Endodermal cell (in vitro differentiated cells): Measurements from ENCODE around the gene GAS7. TPM values are rescaled to one million over a fixed set of nuclear protein-coding genes. Genes with fewer than 3 reads are reported as not detected.

Experiments
- DNase-seq: peaks from one replicate; pipeline ENCODE4 v3.0.0-alpha.2; 2017
- H3K27ac ChIP-seq: 2 replicates; pipeline ENCODE4 v1.5.1; 2013; ENCODE audit warnings: mild to moderate bottlenecking, low read depth, low read length, moderate library complexity
- H3K27me3 ChIP-seq: 2 replicates; pipeline ENCODE4 v1.6.1; 2013; ENCODE audit warnings: mild to moderate bottlenecking, low read length, moderate library complexity; ENCODE audit not compliant: insufficient read depth, control insufficient read depth, poor library complexity, severe bottlenecking
- H3K36me3 ChIP-seq: 2 replicates; pipeline ENCODE4 v1.7.0; 2013; ENCODE audit warnings: mild to moderate bottlenecking, low read length, moderate library complexity; ENCODE audit not compliant: control insufficient read depth, insufficient read depth
- H3K4me1 ChIP-seq: one replicate; pipeline ENCODE4 v1.7.0; 2013; ENCODE audit warnings: low read length; ENCODE audit not compliant: control insufficient read depth, insufficient read depth
- H3K4me3 ChIP-seq: 2 replicates; pipeline ENCODE4 v1.5.1; 2013; ENCODE audit warnings: mild to moderate bottlenecking, low read length, moderate library complexity
- H3K9ac ChIP-seq: 2 replicates; pipeline ENCODE4 v1.6.1; 2013; ENCODE audit warnings: mild to moderate bottlenecking, low read length, moderate library complexity; ENCODE audit not compliant: poor library complexity, severe bottlenecking; ENCODE audit errors: extremely low read depth
- H3K9me3 ChIP-seq: 2 replicates; pipeline ENCODE4 v1.6.1; 2013; ENCODE audit warnings: mild to moderate bottlenecking, low read length, moderate library complexity; ENCODE audit not compliant: control insufficient read depth
- H3K27ac Mint-ChIP-seq: 2 replicates; pipeline ENCODE4 v1.8.0; 2020; ENCODE audit warnings: mixed read lengths
- H3K27me3 Mint-ChIP-seq: 2 replicates; pipeline ENCODE4 v1.8.0; 2021; ENCODE audit warnings: mild to moderate bottlenecking, mixed read lengths; ENCODE audit not compliant: insufficient read depth
- H3K36me3 Mint-ChIP-seq: 2 replicates; pipeline ENCODE4 v1.8.0; 2020; ENCODE audit warnings: low read depth, mixed read lengths
- H3K4me1 Mint-ChIP-seq: 2 replicates; pipeline ENCODE4 v1.8.0; 2020; ENCODE audit warnings: mixed read lengths
- H3K4me3 Mint-ChIP-seq: 2 replicates; pipeline ENCODE4 v1.8.0; 2020; ENCODE audit warnings: mild to moderate bottlenecking, moderate library complexity, mixed read lengths
- H3K9me3 Mint-ChIP-seq: 2 replicates; pipeline ENCODE4 v1.8.0; 2020; ENCODE audit warnings: mild to moderate bottlenecking, mixed read lengths
- CTCF ChIP-seq: fragments of 200-600 bp; sonication (generic); conservative IDR thresholded peaks from 2 replicates; pipeline ENCODE4 v1.5.0; 2021; ENCODE audit warnings: antibody characterized with exemption, mild to moderate bottlenecking
- WGBS, 2 experiments: methylation state at CpG; one replicate each; pipeline versions ENCODE4 v1.1.5 to v1.1.7; 2013; ENCODE audit warnings: missing lambda C conversion rate in 2 of 2, mixed read lengths in 1 of 2; ENCODE audit not compliant: insufficient coverage in 1 of 2, insufficient read length in 1 of 2; 5-methylcytosine and 5-hydroxymethylcytosine counted together
- total RNA-seq, 2 donors: library from RNA; stranded (reverse); fragmentation: NEBNext Ultra II Directional in 1 of 2; extraction: Animal tissue kit (Norgen Biotek cat#: 25700) in 1 of 2; gene quantifications; 2 replicates in 1 of 2; 3 replicates in 1 of 2; pipeline ENCODE4 v1.2.1, GENCODE V29; 2021

The GAS7 gene
- total RNA-seq, 2 donors from 2014 or later = 8.6 to 14.7 TPM

- H3K9me3 ChIP-seq = no peaks in the 10 kb centered on the region
- peak; percentile 91 for DNase-seq
- H3K9me3 Mint-ChIP-seq = no peaks in the 10 kb centered on the region
- no peaks in the 10 kb centered on the region for H3K27me3 Mint-ChIP-seq
- no peaks in the 10 kb centered on the region for H3K27me3 ChIP-seq
- no peak overlapping the region for H3K27ac Mint-ChIP-seq
- peak; percentile 81 for TF ChIP-seq CTCF
- no peaks in the 10 kb centered on the region for H3K36me3 Mint-ChIP-seq
- H3K9ac ChIP-seq = no peak overlapping the region
- WGBS, 2 experiments = 64 to 68% methylated on average over 8 to 13 of the region's 13 CpGs
- H3K4me3 ChIP-seq = no peak overlapping the region
- no peaks in the 10 kb centered on the region for H3K4me1 ChIP-seq
- no peaks in the 10 kb centered on the region for H3K36me3 ChIP-seq
- no peaks in the 10 kb centered on the region for H3K4me1 Mint-ChIP-seq
- no peak overlapping the region for H3K4me3 Mint-ChIP-seq
- H3K27ac ChIP-seq = no peak overlapping the region
Observed at GRCh38 chr17:9928601-9929333, 269.6 kb downstream of the GAS7 start.

GRCh38 chr17:9926150-9926804, 272.1 kb downstream of the GAS7 start:
- no peaks in the 10 kb centered on the region for H3K4me1 ChIP-seq
- no peak overlapping the region for H3K27ac ChIP-seq
- TF ChIP-seq CTCF = no peak
- 91 to 95% methylated on average over 19 to 21 of the region's 21 CpGs for WGBS, 2 experiments
- DNase-seq = no peak
- no peak overlapping the region for H3K27ac Mint-ChIP-seq
- H3K4me3 ChIP-seq = no peak overlapping the region
- peaks cover 3% of the 10 kb centered on the region for H3K36me3 Mint-ChIP-seq
- H3K27me3 Mint-ChIP-seq = no peaks in the 10 kb centered on the region
- no peaks in the 10 kb centered on the region for H3K4me1 Mint-ChIP-seq
- no peaks in the 10 kb centered on the region for H3K9me3 Mint-ChIP-seq
- no peaks in the 10 kb centered on the region for H3K36me3 ChIP-seq
- H3K4me3 Mint-ChIP-seq = no peak overlapping the region
- H3K27me3 ChIP-seq = no peaks in the 10 kb centered on the region
- H3K9me3 ChIP-seq = no peaks in the 10 kb centered on the region
- no peak overlapping the region for H3K9ac ChIP-seq

- Histone ChIP-seq H3K27me3 (no peaks in the 10 kb centered on the region), H3K9ac (no peak overlapping the region), H3K4me3 (no peak overlapping the region), H3K9me3 (no peaks in the 10 kb centered on the region), H3K27ac (no peak overlapping the region), H3K4me1 (no peaks in the 10 kb centered on the region), H3K36me3 (no peaks in the 10 kb centered on the region)
- no peak for DNase-seq
- Mint-ChIP-seq H3K4me3 (no peak overlapping the region), H3K27me3 (no peaks in the 10 kb centered on the region), H3K36me3 (peaks cover 3% of the 10 kb centered on the region), H3K27ac (no peak overlapping the region), H3K4me1 (no peaks in the 10 kb centered on the region), H3K9me3 (no peaks in the 10 kb centered on the region)
- 91 to 98% methylated on average over 7 to 11 of the region's 11 CpGs for WGBS, 2 experiments
- TF ChIP-seq CTCF = no peak
Observed at GRCh38 chr17:9925457-9925856, 272.9 kb downstream of the GAS7 start.
